ENCODE measurements around the gene DMPK. TPM values are rescaled to one million over a fixed set of nuclear protein-coding genes. Genes with fewer than 3 reads are reported as not detected.

The DMPK gene
- total and polyA plus RNA-seq, 2 of the 4 experiments (the other 2 are of a cell fraction) = 7.9 to 50.7 TPM

- Histone ChIP-seq H3K4me2 (ENCODE audit: low read depth, low read length) (peak overlapping the region; percentile 32), H3K56ac (ENCODE audit: extremely low read depth, insufficient read depth, low read length) (no peak overlapping the region), H4K91ac (ENCODE audit: insufficient read depth, low read depth, low read length) (0 out of 2 replicates have a peak overlapping the region, but pooled peaks have one; percentile 48), H3K27ac (ENCODE audit: insufficient read depth, low read length) (peak overlapping the region; percentile 44; the same call in 1 of the 2 replicates), H4K8ac (ENCODE audit: low read depth in 2 of 2, low read length in 2 of 2) (peak overlapping the region in 1 of 2 experiments; percentile 72; a peak in 1 of 4 replicates), H3K4ac (ENCODE audit: low read depth, low read length) (peak overlapping the region; percentile 63; the same call in 1 of the 2 replicates), H2AFZ (replicated peaks; ENCODE audit: low read length, poor library complexity) (peak overlapping the region; percentile 86), H3K9me3 (ENCODE audit: control insufficient read depth, insufficient read depth, low read length) (no peaks in the 10 kb centered on the region), H2BK15ac (ENCODE audit: low read depth, low read length) (no peak overlapping the region; the same call in 2 of the 3 replicates), H3K4me1 (ENCODE audit: control insufficient read depth, insufficient read depth, low read length) (peaks cover 8% of the 10 kb centered on the region), H3K14ac (replicated peaks; ENCODE audit: low read depth, low read length) (no peak overlapping the region), H2AK5ac (ENCODE audit: low read depth, low read length) (peak overlapping the region; percentile 33; the same call in 1 of the 2 replicates), H4K5ac (ENCODE audit: low read depth, low read length) (no peak overlapping the region), H3K23ac (ENCODE audit: low read depth, low read length) (no peak overlapping the region), H3K79me1 (ENCODE audit: low read depth in 1 of 2, low read length in 2 of 2) (0 out of 4 replicates have a peak, but pooled peaks cover 0 to 5% of the 10 kb centered on the region in 2 experiments), H2BK120ac (ENCODE audit: low read depth, low read length) (peak overlapping the region; percentile 47; the same call in 1 of the 2 replicates), H3K27me3 (ENCODE audit: control insufficient read depth, insufficient read depth, low read length) (no peaks in the 10 kb centered on the region), H2AK9ac (replicated peaks; ENCODE audit: low read depth, low read length, poor library complexity) (no peak overlapping the region), H3K9ac (ENCODE audit: low read depth, low read length) (no peak overlapping the region), H3K9me1 (ENCODE audit: insufficient read depth, low read length) (no peaks in the 10 kb centered on the region), H3K4me3 (ENCODE audit: insufficient read depth, low read depth, low read length) (no peak overlapping the region), H3K18ac (ENCODE audit: low read depth, low read length) (0 out of 2 replicates have a peak overlapping the region, but pooled peaks have one; percentile 15), H4K20me1 (ENCODE audit: insufficient read depth, low read length) (no peaks in the 10 kb centered on the region), H2BK20ac (ENCODE audit: low read depth, low read length) (peak overlapping the region; percentile 33), H2BK5ac (ENCODE audit: low read depth, low read length, poor library complexity, severe bottlenecking) (peak overlapping the region; percentile 58), H3K36me3 (ENCODE audit: control insufficient read depth, insufficient read depth, low read length) (no peaks in the 10 kb centered on the region)
- CTCF ChIA-PET = interaction anchor here (0.6 to 2.3 kb wide), 10 partner anchors 10 to 94 kb away, joined by 3 to 24 read pairs (median 4); partner anchors contain the start of genes DMPK and SIX5
- ATAC-seq (ENCODE audit: low read depth) = peak; percentile 92
- BruUV-seq (replicated peaks) = no TSS peak
- intact Hi-C loops (cut with micrococcal nuclease) (loop anchor here (1.0 kb wide), 1 partner anchor 29 kb away; no protein-coding TSS in a partner anchor), in situ Hi-C loops (cut with MboI; ENCODE audit: low sequenced_read_pairs) (no loop called here), dilution Hi-C loops (cut with HindIII; ENCODE audit: low sequenced_read_pairs, unreplicated experiment) (no loop called here)
- peak; percentile 83 for DNase-seq
- WGBS, 2 experiments (ENCODE audit: extremely low coverage in 2 of 2, insufficient read length in 1 of 2) = 2% methylated on average over 6 of the region's 10 CpGs; no CpG with 5 or more reads in 1 of the 2 experiments
- POLR2A ChIA-PET (ENCODE audit: unreplicated experiment) = no interaction called here
- TF ChIP-seq SMC3 (IDR thresholded peaks at IDR 0.05; ENCODE audit: low read depth, low read length) (peak; percentile 59), RAD21 (IDR thresholded peaks at IDR 0.05; ENCODE audit: low read length) (peak; percentile 62), MAFK (IDR thresholded peaks at IDR 0.05; ENCODE audit: low read depth, low read length) (no peak), CTCF (conservative IDR thresholded peaks at IDR 0.05; ENCODE audit: low read depth, low read length) (peak; percentile 73), USF2 (IDR thresholded peaks at IDR 0.05; ENCODE audit: low read depth, low read length) (no peak), BHLHE40 (IDR thresholded peaks at IDR 0.05; ENCODE audit: low read depth, low read length) (peak; percentile 52; the same call in 1 of the 2 replicates), CEBPB (IDR thresholded peaks at IDR 0.05; ENCODE audit: low read depth, low read length) (0 out of 2 replicates have a peak, but pooled peaks have one; percentile 19), ELK1 (IDR thresholded peaks at IDR 0.05; ENCODE audit: borderline replicate concordance, low read depth, low read length) (no peak), RFX5 (IDR thresholded peaks at IDR 0.05; ENCODE audit: low read depth, low read length) (no peak), MAZ (IDR thresholded peaks at IDR 0.05; ENCODE audit: borderline replicate concordance, low read depth, low read length) (peak; percentile 58; the same call in 1 of the 2 replicates), POLR2A (IDR thresholded peaks at IDR 0.05; ENCODE audit: low read depth, low read length) (no peak), RCOR1 (IDR thresholded peaks at IDR 0.05; ENCODE audit: insufficient replicate concordance, low read length) (no peak), MXI1 (IDR thresholded peaks at IDR 0.05; ENCODE audit: borderline replicate concordance, low read depth, low read length) (no peak), FOS (IDR thresholded peaks at IDR 0.05; ENCODE audit: low read depth, low read length) (peak; percentile 50; the same call in 1 of the 2 replicates)
These were observed 16.8 kb upstream of the DMPK start for GRCh38 chr19:45798995-45799517.
